ENCODE measurements around the gene HSPB3.

GRCh38 chr5:54449923-54450322 lies 5.6 kb upstream of the HSPB3 start:
- TF ChIP-seq CTCF (IDR thresholded peaks at IDR 0.05) (no peak), POLR2A (IDR thresholded peaks at IDR 0.05) (no peak)

Measured in testis (tissue), 2 donors.